IMR-90 (cell line): Measurements from ENCODE around the gene SAMD10. TPM values are rescaled to one million over a fixed set of nuclear protein-coding genes. Genes with fewer than 3 reads are reported as not detected.

Source experiments
- ATAC-seq: fragments of 200-7000 bp; cut with Tn5 transposase; 2 replicates; pipeline ENCODE4 v1.9.1; 2020; ENCODE audit warnings: low read depth, mild to moderate bottlenecking, moderate library complexity
- BruUV-seq: library from RNA; stranded (reverse); fragments of 400-500 nt; replicated peaks from 2 replicates; lab custom pipeline; 2021; lab: Mats Ljungman, UMichigan
- CTCF ChIA-PET: fragments of 300-600 bp; formaldehyde crosslinking; extraction: SDS; loops from one replicate; lab custom pipeline; 2021; ENCODE audit warnings: antibody characterized with exemption; lab: Yijun Ruan, JAX
- POLR2A ChIA-PET: fragments of 300-600 bp; sonication (Branson Sonifier 250); formaldehyde crosslinking; loops from one replicate; lab custom pipeline; 2022; ENCODE audit warnings: antibody characterized with exemption; ENCODE audit not compliant: unreplicated experiment; lab: Charles Lee
- DNase-seq: peaks from one replicate; pipeline ENCODE4 v3.0.0; 2013
- H2AFZ ChIP-seq: replicated peaks from 2 replicates; pipeline ENCODE3; 2013; ENCODE audit warnings: low read length, mild to moderate bottlenecking; ENCODE audit not compliant: poor library complexity
- H2AK5ac ChIP-seq: 2 replicates; pipeline ENCODE4 v1.6.1; 2013; ENCODE audit warnings: low read depth, low read length, inconsistent platforms
- H2AK9ac ChIP-seq: replicated peaks from 2 replicates; pipeline ENCODE3; 2013; ENCODE audit warnings: mild to moderate bottlenecking, low read depth, low read length, moderate library complexity; ENCODE audit not compliant: poor library complexity
- H2BK120ac ChIP-seq: 2 replicates; pipeline ENCODE4 v1.6.1; 2013; ENCODE audit warnings: low read depth, low read length, inconsistent platforms
- H2BK15ac ChIP-seq: 3 replicates; pipeline ENCODE4 v1.6.1; 2013; ENCODE audit warnings: low read depth, low read length, inconsistent platforms
- H2BK20ac ChIP-seq: 2 replicates; pipeline ENCODE4 v1.6.1; 2013; ENCODE audit warnings: low read depth, mild to moderate bottlenecking, inconsistent platforms, low read length, moderate library complexity
- H2BK5ac ChIP-seq: 2 replicates; pipeline ENCODE4 v1.6.1; 2013; ENCODE audit warnings: mild to moderate bottlenecking, low read depth, low read length, inconsistent platforms; ENCODE audit not compliant: poor library complexity, severe bottlenecking
- H3K14ac ChIP-seq: replicated peaks from 2 replicates; pipeline ENCODE4 v1.6.1; 2013; ENCODE audit warnings: low read depth, low read length, inconsistent platforms
- H3K18ac ChIP-seq: 2 replicates; pipeline ENCODE4 v1.6.1; 2013; ENCODE audit warnings: low read depth, low read length, control low read depth
- H3K23ac ChIP-seq: 2 replicates; pipeline ENCODE4 v1.6.1; 2013; ENCODE audit warnings: low read depth, low read length, inconsistent platforms
- H3K27ac ChIP-seq: 2 replicates; pipeline ENCODE4 v1.5.1; 2013; ENCODE audit warnings: mild to moderate bottlenecking, control low read depth, low read length; ENCODE audit not compliant: insufficient read depth
- H3K27me3 ChIP-seq: 2 replicates; pipeline ENCODE4 v1.6.1; 2013; ENCODE audit warnings: low read length; ENCODE audit not compliant: control insufficient read depth, insufficient read depth
- H3K36me3 ChIP-seq: 2 replicates; pipeline ENCODE4 v1.6.1; 2013; ENCODE audit warnings: low read length, mixed read lengths; ENCODE audit not compliant: control insufficient read depth, insufficient read depth
- H3K4ac ChIP-seq: 2 replicates; pipeline ENCODE4 v1.6.1; 2013; ENCODE audit warnings: low read depth, low read length, inconsistent platforms
- H3K4me1 ChIP-seq: 2 replicates; pipeline ENCODE4 v1.6.1; 2013; ENCODE audit warnings: low read length, mixed read lengths; ENCODE audit not compliant: control insufficient read depth, insufficient read depth
- H3K4me2 ChIP-seq: 2 replicates; pipeline ENCODE4 v1.6.1; 2013; ENCODE audit warnings: low read depth, mild to moderate bottlenecking, control low read depth, low read length, moderate library complexity
- H3K4me3 ChIP-seq: 2 replicates; pipeline ENCODE4 v1.5.1; 2013; ENCODE audit warnings: low read depth, mild to moderate bottlenecking, control low read depth, low read length, moderate library complexity; ENCODE audit not compliant: insufficient read depth
- H3K56ac ChIP-seq: 2 replicates; pipeline ENCODE4 v1.6.1; 2013; ENCODE audit warnings: low read length, inconsistent platforms; ENCODE audit not compliant: insufficient read depth; ENCODE audit errors: extremely low read depth
- H3K79me1 ChIP-seq, 2 experiments: 2 replicates each; pipeline ENCODE4 v1.6.1; 2013; ENCODE audit warnings: low read length in 2 of 2, inconsistent platforms in 1 of 2, low read depth in 1 of 2
- H3K9ac ChIP-seq: 2 replicates; pipeline ENCODE4 v1.6.1; 2013; ENCODE audit warnings: low read depth, low read length, control low read depth
- H3K9me1 ChIP-seq: 2 replicates; pipeline ENCODE4 v1.6.1; 2013; ENCODE audit warnings: low read length, inconsistent platforms; ENCODE audit not compliant: insufficient read depth
- H3K9me3 ChIP-seq: 2 replicates; pipeline ENCODE4 v1.6.1; 2013; ENCODE audit warnings: low read length; ENCODE audit not compliant: control insufficient read depth, insufficient read depth
- H4K20me1 ChIP-seq: 2 replicates; pipeline ENCODE4 v1.6.1; 2013; ENCODE audit warnings: low read length, inconsistent platforms; ENCODE audit not compliant: insufficient read depth
- H4K5ac ChIP-seq: 2 replicates; pipeline ENCODE4 v1.6.1; 2013; ENCODE audit warnings: mild to moderate bottlenecking, low read depth, low read length, control low read depth
- H4K8ac ChIP-seq, 2 experiments: 2 replicates each; pipeline ENCODE4 v1.6.1; 2013; ENCODE audit warnings: low read depth in 2 of 2, low read length in 2 of 2, control low read depth in 1 of 2, inconsistent platforms in 1 of 2
- H4K91ac ChIP-seq: 2 replicates; pipeline ENCODE4 v1.6.1; 2013; ENCODE audit warnings: low read depth, low read length, inconsistent platforms; ENCODE audit not compliant: insufficient read depth
- BHLHE40 ChIP-seq: fragments of 150-350 bp; IDR thresholded peaks from 2 replicates; pipeline ENCODE4 v1.6.1; 2016; ENCODE audit warnings: mild to moderate bottlenecking, low read depth, low read length
- CEBPB ChIP-seq: IDR thresholded peaks from 2 replicates; pipeline ENCODE4 v1.6.1; 2012; ENCODE audit warnings: low read depth, low read length, improper control_type of control experiment
- CHD1 ChIP-seq: IDR thresholded peaks from 2 replicates; pipeline ENCODE4 v1.6.1; 2012; ENCODE audit warnings: low read depth, low read length, improper control_type of control experiment
- FOS ChIP-seq: fragments of 150-350 bp; IDR thresholded peaks from 2 replicates; pipeline ENCODE4 v1.6.1; 2016; ENCODE audit warnings: low read depth, low read length
- MAFK ChIP-seq: IDR thresholded peaks from 2 replicates; pipeline ENCODE4 v1.6.1; 2012; ENCODE audit warnings: low read depth, low read length, improper control_type of control experiment
- MXI1 ChIP-seq: IDR thresholded peaks from 2 replicates; pipeline ENCODE4 v1.6.1; 2012; ENCODE audit warnings: low read depth, mild to moderate bottlenecking, low read length, moderate library complexity, borderline replicate concordance
- NFE2L2 ChIP-seq: fragments of 150-350 bp; IDR thresholded peaks from 2 replicates; pipeline ENCODE4 v1.6.1; 2016; ENCODE audit warnings: low read depth, mild to moderate bottlenecking, low read length
- POLR2A ChIP-seq: IDR thresholded peaks from 2 replicates; pipeline ENCODE4 v1.6.1; 2012; ENCODE audit warnings: mild to moderate bottlenecking, low read depth, low read length
- RAD21 ChIP-seq: IDR thresholded peaks from 2 replicates; pipeline ENCODE4 v1.6.1; 2012; ENCODE audit warnings: low read length, improper control_type of control experiment
- RCOR1 ChIP-seq: IDR thresholded peaks from 2 replicates; pipeline ENCODE4 v1.6.1; 2012; ENCODE audit warnings: mild to moderate bottlenecking, low read length, improper control_type of control experiment; ENCODE audit not compliant: insufficient replicate concordance
- RFX5 ChIP-seq: IDR thresholded peaks from 2 replicates; pipeline ENCODE4 v1.8.0; 2012; ENCODE audit warnings: low read depth, mild to moderate bottlenecking, low read length, moderate library complexity
- SMC3 ChIP-seq: fragments of 150-350 bp; IDR thresholded peaks from 2 replicates; pipeline ENCODE4 v1.6.1; 2016; ENCODE audit warnings: low read depth, mild to moderate bottlenecking, antibody characterized with exemption, low read length, moderate library complexity
- USF2 ChIP-seq: fragments of 150-350 bp; IDR thresholded peaks from 2 replicates; pipeline ENCODE4 v1.6.1; 2017; ENCODE audit warnings: mild to moderate bottlenecking, antibody characterized with exemption, low read length, low read depth
- WGBS, 2 experiments: methylation state at CpG; one replicate each; pipeline versions ENCODE4 v1.1.5 to v1.1.7; 2013; ENCODE audit warnings: missing lambda C conversion rate in 2 of 2; ENCODE audit not compliant: insufficient read length in 1 of 2; ENCODE audit errors: extremely low coverage in 2 of 2; 5-methylcytosine and 5-hydroxymethylcytosine counted together
- dilution Hi-C: fragments of 300-500 bp; cut with HindIII; formaldehyde crosslinking; loops from one replicate; pipeline ENCODE4 v1.14.3; 2018; ENCODE audit warnings: low sequenced_read_pairs; ENCODE audit not compliant: unreplicated experiment
- in situ Hi-C: fragments of 300-500 bp; cut with MboI; formaldehyde crosslinking; loops from 3 replicates; pipeline ENCODE4 v1.14.3; 2019; ENCODE audit warnings: low sequenced_read_pairs, inconsistent platforms, mixed read lengths
- intact Hi-C: fragments of 100-400 bp; cut with micrococcal nuclease; formaldehyde crosslinking; loops from 2 replicates; pipeline ENCODE4 v1.10.0; 2022
- polyA plus RNA-seq, 3 experiments: library from polyadenylated mRNA; depleted of rRNA; stranded (reverse); fragments of >200 nt; gene quantifications; 2 replicates each; pipeline ENCODE4 v1.2.3, GENCODE V29; 2012; ENCODE audit warnings: low replicate concordance in 1 of 3
- total RNA-seq: library from RNA; depleted of rRNA; stranded (reverse); fragments of >200 nt; gene quantifications from 2 replicates; pipeline ENCODE4 v1.2.3, GENCODE V29; 2012
- TF ChIP-seq, protein P1 (sequence below): fragments of 150-350 bp; IDR thresholded peaks from 2 replicates; pipeline ENCODE4 v1.6.1; 2016; ENCODE audit warnings: low read depth, mild to moderate bottlenecking, low read length, moderate library complexity, borderline replicate concordance
- TF ChIP-seq, protein P2 (sequence below): conservative IDR thresholded peaks from 2 replicates; pipeline ENCODE4 v1.5.1; 2012; ENCODE audit warnings: mild to moderate bottlenecking, low read depth, low read length, improper control_type of control experiment

SAMD10 gene
- total and polyA plus RNA-seq, 2 of the 4 experiments (the other 2 are of a cell fraction) = 0.54 to 4.1 TPM

GRCh38 chr20:63957690-63958441 lies 21.6 kb downstream of the SAMD10 start:
- POLR2A ChIA-PET = no interaction called here
- peak overlapping the region; percentile 96 for H2AK9ac ChIP-seq
- H2AK5ac ChIP-seq = peak overlapping the region; percentile 82; the same call in 1 of the 2 replicates
- peak overlapping the region; percentile 78 for H2AFZ ChIP-seq
- no peak overlapping the region for H3K18ac ChIP-seq
- H3K4me3 ChIP-seq = no peak overlapping the region
- CTCF ChIA-PET = no interaction called here
- H3K4me2 ChIP-seq = no peak overlapping the region
- peaks cover 3 to 26% of the 10 kb centered on the region in 2 experiments; a peak in 3 of 4 replicates for H3K79me1 ChIP-seq
- peaks cover 16% of the 10 kb centered on the region for H4K20me1 ChIP-seq
- H4K8ac ChIP-seq = peak overlapping the region in 1 of 2 experiments; percentile 43; a peak in 2 of 4 replicates
- H4K91ac ChIP-seq = no peak overlapping the region
- no peak overlapping the region for H3K9ac ChIP-seq
- H4K5ac ChIP-seq = peak overlapping the region; percentile 27; the same call in 1 of the 2 replicates
- no CpG with 5 or more reads among the region's 13 CpGs for WGBS, 2 experiments
- H3K27ac ChIP-seq = peak overlapping the region; percentile 19; the same call in 1 of the 2 replicates
- H3K4ac ChIP-seq = peak overlapping the region; percentile 43; the same call in 1 of the 2 replicates
- DNase-seq (peak; percentile 23), ATAC-seq (no peak)
- in situ Hi-C loops = no loop called here
- no peak overlapping the region for H3K23ac ChIP-seq
- no peak overlapping the region for H3K56ac ChIP-seq
- H3K9me3 ChIP-seq = no peaks in the 10 kb centered on the region
- no TSS peak for BruUV-seq
- H2BK5ac ChIP-seq = peak overlapping the region; percentile 29
- H2BK20ac ChIP-seq = no peak overlapping the region
- intact Hi-C loops = loop anchor here (5.0 kb wide), 1 partner anchor 421 kb away; the partner anchor contains the start of gene PTK6
- H3K27me3 ChIP-seq = no peaks in the 10 kb centered on the region
- H3K14ac ChIP-seq = no peak overlapping the region; the same call in 1 of the 2 replicates
- H3K4me1 ChIP-seq = peaks cover 16% of the 10 kb centered on the region
- H3K36me3 ChIP-seq = peaks cover 32% of the 10 kb centered on the region
- dilution Hi-C loops = no loop called here
- peaks cover 12% of the 10 kb centered on the region for H3K9me1 ChIP-seq
- H2BK15ac ChIP-seq = no peak overlapping the region
- no peak overlapping the region for H2BK120ac ChIP-seq
- TF ChIP-seq BHLHE40 (no peak), RAD21 (no peak), MAFK (no peak), RCOR1 (no peak), CHD1 (no peak), POLR2A (no peak), MXI1 (no peak), CEBPB (no peak), RFX5 (no peak), NFE2L2 (no peak), FOS (no peak), SMC3 (no peak), USF2 (no peak)
- TF ChIP-seq, protein P1, sequence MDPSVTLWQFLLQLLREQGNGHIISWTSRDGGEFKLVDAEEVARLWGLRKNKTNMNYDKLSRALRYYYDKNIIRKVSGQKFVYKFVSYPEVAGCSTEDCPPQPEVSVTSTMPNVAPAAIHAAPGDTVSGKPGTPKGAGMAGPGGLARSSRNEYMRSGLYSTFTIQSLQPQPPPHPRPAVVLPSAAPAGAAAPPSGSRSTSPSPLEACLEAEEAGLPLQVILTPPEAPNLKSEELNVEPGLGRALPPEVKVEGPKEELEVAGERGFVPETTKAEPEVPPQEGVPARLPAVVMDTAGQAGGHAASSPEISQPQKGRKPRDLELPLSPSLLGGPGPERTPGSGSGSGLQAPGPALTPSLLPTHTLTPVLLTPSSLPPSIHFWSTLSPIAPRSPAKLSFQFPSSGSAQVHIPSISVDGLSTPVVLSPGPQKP = no peak
- TF ChIP-seq, protein P2, sequence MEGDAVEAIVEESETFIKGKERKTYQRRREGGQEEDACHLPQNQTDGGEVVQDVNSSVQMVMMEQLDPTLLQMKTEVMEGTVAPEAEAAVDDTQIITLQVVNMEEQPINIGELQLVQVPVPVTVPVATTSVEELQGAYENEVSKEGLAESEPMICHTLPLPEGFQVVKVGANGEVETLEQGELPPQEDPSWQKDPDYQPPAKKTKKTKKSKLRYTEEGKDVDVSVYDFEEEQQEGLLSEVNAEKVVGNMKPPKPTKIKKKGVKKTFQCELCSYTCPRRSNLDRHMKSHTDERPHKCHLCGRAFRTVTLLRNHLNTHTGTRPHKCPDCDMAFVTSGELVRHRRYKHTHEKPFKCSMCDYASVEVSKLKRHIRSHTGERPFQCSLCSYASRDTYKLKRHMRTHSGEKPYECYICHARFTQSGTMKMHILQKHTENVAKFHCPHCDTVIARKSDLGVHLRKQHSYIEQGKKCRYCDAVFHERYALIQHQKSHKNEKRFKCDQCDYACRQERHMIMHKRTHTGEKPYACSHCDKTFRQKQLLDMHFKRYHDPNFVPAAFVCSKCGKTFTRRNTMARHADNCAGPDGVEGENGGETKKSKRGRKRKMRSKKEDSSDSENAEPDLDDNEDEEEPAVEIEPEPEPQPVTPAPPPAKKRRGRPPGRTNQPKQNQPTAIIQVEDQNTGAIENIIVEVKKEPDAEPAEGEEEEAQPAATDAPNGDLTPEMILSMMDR = no peak
